Inferior parietal cortex (tissue), 1 donor: ENCODE results near the gene NRM.
"Not testable (repeated sequence)": the region's sequence is repeated elsewhere in the genome, so short reads cannot be mapped to it uniquely, and the experiment has no call there.

Experiments used
- DNase-seq: peaks from one replicate; pipeline ENCODE4 v3.0.0-alpha.2; 2016; ENCODE audit errors: extremely low spot score

Gene NRM, protein sequence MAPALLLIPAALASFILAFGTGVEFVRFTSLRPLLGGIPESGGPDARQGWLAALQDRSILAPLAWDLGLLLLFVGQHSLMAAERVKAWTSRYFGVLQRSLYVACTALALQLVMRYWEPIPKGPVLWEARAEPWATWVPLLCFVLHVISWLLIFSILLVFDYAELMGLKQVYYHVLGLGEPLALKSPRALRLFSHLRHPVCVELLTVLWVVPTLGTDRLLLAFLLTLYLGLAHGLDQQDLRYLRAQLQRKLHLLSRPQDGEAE

DNA sequence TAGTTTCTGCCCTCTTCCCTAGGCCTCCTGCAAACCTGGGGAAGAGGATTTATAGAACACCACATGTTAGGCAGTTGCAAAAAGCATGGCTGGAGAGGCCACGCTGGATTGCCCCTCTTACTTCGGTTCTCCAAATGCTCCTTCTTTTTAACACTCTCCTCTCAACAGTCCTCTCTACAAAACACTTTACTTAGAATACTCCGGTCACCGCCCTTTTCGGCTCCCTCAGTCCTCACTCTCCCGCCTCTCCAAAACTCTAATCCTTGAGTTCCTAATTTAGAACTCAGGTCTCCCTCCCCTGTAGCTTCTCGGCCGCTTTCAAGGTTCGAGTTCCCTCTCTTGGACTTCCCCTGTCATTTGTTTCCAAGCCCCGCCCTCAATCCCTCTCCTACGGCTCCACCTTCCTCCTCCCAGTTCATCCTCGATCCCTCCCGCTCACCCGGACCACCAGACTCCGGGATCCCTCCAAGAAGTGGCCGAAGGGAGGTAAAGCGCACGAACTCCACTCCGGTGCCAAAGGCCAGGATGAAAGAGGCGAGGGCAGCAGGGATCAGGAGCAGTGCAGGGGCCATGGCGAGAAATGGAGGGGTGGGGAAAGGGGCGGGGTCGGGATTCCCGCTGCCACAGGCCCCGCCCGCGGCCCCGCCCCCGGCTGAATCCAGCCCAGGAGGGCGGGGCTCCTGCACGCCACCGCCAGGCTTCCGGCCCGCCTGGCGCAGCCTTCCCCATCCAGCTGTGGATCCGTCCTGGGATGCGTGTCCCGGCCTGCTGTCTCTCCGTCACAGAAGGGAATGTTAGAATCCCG, at the start of gene NRM:
NRM (minus strand) TSS at position 582 of the 805 bp plus-strand sequence; CDS start at position 572, 10 bp downstream.
- DNase-seq: peak; percentile 77

GRCh38 chr6:30740540-30740870, 49.7 kb upstream of the NRM start:
- DNase-seq: no peak

- no peak for DNase-seq
These were observed 47.7 kb upstream of the NRM start for GRCh38 chr6:30738532-30738931.

DNA sequence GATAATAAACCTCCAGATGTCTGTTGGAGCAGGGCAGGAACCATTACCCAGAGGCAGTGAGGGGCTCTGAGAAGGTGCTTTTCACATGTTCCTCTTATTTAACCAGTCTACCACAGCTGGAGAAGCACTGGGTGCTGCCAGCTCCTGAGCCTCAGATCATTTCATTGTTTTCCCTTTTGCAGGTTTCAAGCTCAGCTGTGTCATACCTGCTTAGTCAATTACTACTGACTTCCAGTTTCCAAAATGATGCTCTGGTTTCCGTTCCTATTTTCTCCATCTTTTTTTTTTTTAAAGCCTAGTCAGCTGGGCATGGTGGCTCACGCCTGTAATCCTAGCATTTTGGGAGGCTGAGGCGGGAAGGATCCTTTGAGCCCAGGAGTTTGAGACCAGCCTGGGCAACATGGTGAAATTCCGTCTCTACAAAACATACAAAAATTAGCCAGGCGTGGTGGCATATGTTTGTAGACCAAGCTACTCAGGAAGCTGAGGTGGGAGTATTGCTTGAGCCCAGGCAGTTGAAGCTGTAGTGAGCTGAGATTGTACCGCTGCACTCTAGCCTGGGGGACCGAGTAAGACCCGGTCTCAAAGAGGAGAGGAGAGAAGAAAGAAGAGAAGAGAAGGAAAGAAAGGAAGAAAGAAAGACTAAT, 45.0 kb upstream of the NRM start:
- no peak for DNase-seq

GRCh38 chr6:30732237-30732943, 41.6 kb upstream of the NRM start:
- DNase-seq: no peak

DNA sequence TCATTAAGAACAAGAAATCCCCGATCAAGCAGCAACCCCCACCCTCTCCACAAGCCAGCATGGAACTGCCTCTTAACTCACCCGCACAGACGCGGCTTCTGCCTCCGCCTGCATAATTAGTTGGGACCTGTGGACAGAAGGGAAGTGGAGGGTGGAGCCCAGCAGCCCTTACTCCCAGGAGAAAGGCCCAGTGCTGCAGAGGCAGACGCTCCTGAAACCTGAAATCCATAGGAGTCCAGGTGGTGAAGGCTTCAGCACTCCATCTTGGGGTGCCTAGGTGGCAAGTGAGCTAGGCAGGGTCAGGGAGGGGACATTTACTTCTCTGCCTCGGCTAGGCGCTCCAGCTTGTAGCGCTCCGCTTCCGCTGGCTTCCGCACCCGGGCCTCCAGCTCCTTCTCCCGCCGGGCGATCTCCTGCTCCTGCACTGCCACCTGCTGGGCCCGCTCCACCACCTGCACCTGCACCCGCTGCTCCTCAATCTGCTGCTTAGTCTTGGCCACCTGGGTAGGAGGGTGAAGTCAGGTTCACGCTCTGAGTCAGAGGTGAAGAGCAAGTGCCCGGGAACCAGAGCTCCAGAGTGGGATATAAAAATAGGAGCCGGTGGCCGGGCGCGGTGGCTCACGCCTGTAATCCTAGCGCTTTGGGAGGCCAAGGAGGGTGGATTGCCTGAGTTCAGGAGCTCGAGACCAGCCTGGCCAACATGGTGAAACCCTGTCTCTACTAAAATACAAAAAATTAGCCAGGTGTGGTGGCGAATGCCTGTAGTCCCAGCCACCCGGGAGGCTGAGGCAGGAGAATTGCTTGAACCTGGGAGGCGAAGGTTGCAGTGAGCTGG, 40.0 kb upstream of the NRM start:
- DNase-seq: no peak

- DNase-seq: no peak
These were observed 37.3 kb upstream of the NRM start for GRCh38 chr6:30727920-30728553.

DNA sequence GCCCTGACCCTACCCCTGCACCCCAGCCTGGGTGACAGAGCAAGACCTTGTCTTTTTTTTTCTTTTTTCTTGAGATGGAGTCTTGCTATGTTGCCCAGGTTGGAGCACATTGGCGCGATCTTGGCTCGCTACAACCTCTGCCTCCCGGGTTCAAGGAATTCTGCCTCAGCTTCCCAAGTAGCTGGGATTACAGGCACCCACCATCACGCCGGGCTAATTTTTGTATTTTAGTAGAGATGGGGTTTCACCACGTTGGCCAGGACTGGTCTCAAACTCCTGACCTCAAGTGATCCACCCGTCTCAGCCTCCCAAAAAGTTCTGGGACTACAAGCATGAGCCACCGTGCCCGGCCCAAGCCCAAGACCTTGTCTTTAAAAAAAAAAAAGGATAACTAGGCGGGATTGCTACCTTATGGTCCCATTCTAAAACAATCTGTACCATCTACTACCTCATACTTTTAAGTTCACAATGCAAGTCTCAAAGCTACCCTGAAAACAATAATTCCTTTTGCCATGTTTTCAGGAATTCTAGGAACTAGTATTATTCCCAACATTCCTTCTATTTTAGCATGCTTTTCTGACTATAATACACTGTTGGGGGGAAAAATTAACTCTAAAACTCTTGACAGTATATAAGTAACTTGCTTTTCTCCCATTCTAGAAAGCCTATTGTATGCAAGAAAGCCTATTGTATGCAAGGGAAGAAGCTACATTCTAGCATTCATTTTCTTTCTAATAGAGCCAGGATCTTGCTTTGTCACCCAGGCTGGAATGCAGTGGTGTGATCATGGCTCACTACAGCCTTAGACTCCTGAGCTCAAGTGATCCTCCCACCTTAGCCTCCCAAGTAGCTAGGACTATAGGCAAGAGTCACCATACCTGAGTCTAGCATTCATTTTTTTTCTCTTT, 36.0 kb upstream of the NRM start:
- no peak for DNase-seq

DNA sequence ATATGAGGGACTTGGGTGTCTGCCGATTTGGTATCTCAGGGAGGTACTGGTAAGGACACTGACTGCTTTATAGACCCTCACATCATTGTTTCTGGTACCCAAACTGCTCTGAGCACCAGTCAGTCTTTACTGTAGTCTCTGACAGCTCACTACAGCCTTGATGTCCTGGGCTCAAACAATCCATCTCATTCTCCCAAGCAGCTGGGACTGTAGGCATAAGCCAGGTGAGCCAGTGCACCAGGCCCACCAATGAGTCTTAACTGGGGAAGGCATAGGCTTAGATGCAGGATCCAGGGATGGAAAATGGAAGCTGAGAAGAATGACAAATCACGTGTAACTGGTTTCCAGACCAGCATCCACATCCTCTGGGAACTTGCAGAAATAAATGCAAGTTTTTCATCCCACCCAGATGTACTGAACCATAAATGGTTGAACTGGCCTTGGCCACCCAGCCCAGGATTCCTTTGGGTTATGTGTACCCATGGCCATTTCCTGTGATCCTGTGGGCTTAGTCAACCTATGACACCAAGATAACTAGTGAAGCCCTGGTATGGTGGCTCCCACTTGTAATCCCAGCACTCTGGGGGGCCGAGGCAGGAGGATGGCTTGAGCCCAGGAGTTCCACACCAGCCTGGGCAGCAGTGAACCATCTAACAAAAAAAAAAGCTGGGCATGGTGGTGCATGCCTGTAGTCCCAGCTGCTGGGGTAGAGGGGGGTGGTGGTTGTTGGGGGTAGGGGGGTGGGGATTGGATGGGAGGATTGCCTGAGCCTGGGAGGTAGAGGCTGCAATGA, 35.1 kb upstream of the NRM start:
- no peak for DNase-seq

GRCh38 chr6:30724906-30725667, 34.3 kb upstream of the NRM start:
- DNase-seq: no peak

- not testable (repeated sequence) for DNase-seq
These were observed 33.3 kb upstream of the NRM start for GRCh38 chr6:30723843-30724741.

DNA sequence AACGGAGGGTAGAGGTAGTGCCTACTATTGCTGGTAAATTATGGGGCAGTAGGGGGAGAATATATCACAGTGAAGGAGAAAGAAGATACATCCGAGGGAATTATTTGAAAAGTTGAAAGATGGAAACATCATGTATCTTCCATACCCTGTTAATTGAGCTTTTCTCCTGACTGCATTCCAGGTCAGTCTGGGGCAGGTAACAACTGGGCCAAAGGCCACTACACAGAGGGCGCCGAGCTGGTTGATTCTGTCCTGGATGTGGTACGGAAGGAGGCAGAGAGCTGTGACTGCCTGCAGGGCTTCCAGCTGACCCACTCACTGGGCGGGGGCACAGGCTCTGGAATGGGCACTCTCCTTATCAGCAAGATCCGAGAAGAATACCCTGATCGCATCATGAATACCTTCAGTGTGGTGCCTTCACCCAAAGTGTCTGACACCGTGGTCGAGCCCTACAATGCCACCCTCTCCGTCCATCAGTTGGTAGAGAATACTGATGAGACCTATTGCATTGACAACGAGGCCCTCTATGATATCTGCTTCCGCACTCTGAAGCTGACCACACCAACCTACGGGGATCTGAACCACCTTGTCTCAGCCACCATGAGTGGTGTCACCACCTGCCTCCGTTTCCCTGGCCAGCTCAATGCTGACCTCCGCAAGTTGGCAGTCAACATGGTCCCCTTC, 32.5 kb upstream of the NRM start:
- not testable (repeated sequence) for DNase-seq

DNA sequence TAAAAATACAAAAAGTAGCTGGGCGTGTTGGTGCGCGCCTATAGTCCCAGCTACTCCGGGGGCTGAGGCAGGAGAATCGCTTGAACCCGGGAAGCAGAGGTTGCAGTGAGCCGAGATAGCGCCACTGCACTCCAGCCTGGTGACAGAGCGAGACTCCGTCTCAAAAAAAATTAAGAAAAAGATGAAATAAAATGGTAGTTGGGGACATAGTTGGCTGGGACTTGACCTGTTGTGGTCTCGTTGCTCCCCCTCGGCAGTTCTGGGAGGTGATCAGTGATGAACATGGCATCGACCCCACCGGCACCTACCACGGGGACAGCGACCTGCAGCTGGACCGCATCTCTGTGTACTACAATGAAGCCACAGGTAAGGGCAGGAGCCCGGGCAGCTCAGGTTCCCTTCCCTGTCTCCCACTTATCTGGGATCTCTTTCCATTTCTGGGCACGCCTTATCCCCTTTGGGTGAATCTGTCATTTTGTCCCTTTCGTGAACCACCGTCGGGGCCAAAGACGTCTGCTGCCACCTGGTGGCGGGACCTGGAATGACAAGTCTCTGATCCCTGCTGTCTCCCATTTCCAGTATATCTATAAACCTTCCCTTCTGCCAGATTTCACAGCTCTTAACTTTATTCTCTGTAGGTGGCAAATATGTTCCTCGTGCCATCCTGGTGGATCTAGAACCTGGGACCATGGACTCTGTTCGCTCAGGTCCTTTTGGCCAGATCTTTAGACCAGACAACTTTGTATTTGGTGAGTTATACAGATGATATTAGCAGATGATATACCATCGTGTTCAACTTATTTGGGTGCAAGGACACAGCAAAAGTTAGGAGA, 31.7 kb upstream of the NRM start:
- peak; percentile 92 for DNase-seq

DNA sequence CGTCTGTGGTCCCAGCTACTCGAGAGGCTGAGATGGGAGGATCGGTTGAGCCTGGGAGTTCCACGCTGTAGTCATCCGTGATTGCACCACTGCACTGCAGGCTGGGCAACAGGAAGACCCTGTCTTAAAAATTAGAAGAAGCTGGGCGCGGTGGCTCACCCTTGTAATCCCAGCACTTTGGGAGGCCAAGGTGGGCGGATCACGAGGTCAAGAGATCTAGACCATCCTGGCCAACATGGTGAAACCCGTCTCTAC, 31.2 kb upstream of the NRM start:
- not testable (repeated sequence) for DNase-seq

GRCh38 chr6:30721198-30722024, 30.6 kb upstream of the NRM start:
- peak; percentile 82 for DNase-seq
